ENCODE results near the gene FBLN5.

GRCh38 chr14:91935586-91935985 is 11.9 kb downstream of the FBLN5 start:
- TF ChIP-seq, protein P1, sequence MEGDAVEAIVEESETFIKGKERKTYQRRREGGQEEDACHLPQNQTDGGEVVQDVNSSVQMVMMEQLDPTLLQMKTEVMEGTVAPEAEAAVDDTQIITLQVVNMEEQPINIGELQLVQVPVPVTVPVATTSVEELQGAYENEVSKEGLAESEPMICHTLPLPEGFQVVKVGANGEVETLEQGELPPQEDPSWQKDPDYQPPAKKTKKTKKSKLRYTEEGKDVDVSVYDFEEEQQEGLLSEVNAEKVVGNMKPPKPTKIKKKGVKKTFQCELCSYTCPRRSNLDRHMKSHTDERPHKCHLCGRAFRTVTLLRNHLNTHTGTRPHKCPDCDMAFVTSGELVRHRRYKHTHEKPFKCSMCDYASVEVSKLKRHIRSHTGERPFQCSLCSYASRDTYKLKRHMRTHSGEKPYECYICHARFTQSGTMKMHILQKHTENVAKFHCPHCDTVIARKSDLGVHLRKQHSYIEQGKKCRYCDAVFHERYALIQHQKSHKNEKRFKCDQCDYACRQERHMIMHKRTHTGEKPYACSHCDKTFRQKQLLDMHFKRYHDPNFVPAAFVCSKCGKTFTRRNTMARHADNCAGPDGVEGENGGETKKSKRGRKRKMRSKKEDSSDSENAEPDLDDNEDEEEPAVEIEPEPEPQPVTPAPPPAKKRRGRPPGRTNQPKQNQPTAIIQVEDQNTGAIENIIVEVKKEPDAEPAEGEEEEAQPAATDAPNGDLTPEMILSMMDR (IDR thresholded peaks at IDR 0.05; ENCODE audit: poor library complexity), result no peak
- TF ChIP-seq EZH2 (IDR thresholded peaks at IDR 0.05; ENCODE audit: borderline replicate concordance), result no peak

Data from hepatocyte (in vitro differentiated cells).